HG02588 (cell line): Measurements from ENCODE around the gene DOCK7.
"Not testable (repeated sequence)": the region's sequence is repeated elsewhere in the genome, so short reads cannot be mapped to it uniquely, and the experiment has no call there.

ENCODE experiments used
- ATAC-seq: cut with Tn5 transposase; IDR thresholded peaks from one replicate; pipeline ENCODE4 v1.9.1; 2021; ENCODE audit warnings: mild to moderate bottlenecking, moderate library complexity; ENCODE audit not compliant: unreplicated experiment

The DOCK7 gene

GRCh38 chr1:62691062-62691844 is 3.1 kb upstream of the DOCK7 start:
- no peak for ATAC-seq

DNA sequence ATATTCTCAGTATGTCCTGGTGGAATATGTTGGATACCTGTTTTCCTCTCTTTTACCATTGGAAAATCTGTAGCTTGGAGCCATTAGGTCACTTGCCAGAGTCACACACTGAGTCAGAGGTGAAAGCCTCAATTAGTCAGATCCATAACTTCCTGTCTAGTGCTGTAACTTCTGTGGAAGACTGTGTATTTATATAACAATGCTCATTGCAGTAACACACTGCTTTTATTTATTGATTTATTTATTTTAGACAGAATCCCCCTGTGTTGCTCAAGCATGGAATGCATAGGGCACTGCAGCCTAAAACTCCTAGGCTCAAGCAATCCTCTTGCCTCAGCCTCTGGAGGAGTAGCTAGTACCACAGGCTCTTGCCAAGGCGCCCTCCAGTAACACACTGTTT is 1.3 kb upstream of the DOCK7 start:
- no peak for ATAC-seq

DNA sequence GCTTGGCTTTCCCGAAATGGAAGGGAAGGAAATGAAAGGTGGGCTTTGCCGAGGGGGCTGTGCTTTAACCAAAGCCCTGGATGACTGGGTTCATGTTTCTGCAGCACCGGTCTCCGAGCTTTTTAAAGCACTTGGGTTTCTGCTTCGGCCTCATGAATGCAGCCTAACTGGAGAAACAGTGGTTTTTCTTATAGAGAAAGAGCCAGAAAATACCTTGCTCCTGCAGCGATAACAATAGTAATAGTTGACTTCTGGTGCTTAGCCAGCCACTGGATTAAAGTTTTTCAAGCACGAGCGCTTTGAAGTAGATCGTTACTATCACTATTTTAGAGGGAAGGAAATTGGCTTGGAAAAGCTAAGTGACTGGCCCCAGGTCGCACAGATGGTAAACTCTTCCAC is 500 bp upstream of the DOCK7 start:
- no peak for ATAC-seq

DNA sequence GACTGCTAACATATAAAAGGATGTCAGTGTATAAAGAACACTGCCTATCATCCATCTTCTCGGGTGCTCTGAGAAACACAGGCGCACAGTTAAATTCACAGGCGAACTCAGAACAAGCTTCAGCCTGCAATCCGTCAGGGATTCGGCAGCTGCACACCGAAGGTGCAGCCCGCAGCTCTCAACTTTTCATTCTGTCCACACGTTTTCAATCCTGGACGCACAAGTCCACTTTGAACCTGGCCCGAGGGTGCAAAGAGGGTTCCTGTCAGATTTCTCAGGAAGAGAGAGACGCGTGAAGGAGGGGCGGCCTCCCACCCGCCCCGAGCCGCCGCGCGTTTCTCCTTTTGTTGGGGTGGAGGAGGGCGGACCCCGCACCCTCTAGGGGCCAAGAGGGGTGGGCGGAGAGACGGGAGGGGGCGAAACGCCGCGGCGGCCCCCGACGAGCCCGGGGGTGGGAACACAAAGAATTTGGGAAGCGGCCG is 724 bp downstream of the DOCK7 start:
- ATAC-seq = peak; percentile 31

DNA sequence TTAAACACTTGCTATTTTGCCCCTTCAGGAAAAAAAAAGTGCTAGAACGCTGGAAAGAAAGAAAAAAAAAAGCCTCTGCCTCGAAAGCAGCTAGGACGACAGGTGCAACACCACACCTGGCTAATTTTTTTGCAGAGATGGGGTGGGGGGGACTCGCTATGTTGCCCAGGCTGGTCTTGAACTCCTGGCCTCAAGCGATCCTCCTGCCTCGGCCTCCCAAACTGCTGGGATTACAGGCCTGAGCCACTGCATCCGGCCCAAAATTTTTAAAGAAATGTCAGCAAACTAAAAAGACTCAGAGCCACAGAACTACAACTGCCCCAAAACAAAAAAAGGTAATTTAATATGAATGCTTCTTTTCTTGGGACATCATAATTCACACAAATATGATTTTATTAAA is 1.4 kb downstream of the DOCK7 start:
- no peak for ATAC-seq

DNA sequence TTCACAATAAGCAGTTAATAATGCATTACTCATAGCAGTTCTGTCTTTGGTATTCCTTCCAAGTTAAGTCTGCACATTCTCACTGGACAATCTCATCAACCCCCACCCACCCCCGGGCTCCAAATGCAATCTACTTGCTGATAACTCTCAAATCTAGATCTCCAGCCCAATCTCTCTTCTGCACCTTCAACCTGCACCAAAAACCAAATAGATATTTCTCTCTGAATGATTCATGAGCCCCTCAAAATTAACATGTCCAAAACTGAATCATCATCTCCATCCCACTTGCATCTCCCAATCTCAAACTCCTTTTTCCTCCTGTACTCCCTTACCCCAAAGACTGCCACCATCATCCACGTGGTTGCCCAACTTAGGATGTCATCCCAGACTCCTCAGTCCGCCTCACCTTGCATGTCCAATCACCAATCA is 2.7 kb downstream of the DOCK7 start:
- no peak for ATAC-seq

DNA sequence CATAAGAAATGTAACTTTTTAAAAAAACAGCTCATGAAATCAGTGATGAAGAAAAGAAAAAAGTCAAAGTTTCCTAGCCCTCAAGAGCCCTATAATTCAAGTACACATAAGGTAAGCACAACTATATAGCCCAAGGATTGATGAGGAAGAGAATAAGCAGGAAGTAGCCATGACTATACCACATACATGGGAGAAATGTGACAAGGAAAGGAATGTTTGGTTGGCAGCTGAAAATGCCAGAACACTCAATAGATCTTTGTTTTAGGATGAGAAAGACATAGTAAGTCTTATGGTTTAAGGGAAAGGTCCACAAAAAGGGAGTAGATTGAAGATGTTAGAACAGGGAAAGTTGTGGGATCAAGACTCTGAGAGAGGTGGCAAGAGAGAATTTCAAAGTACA is 5.7 kb downstream of the DOCK7 start:
- ATAC-seq = no peak

GRCh38 chr1:62680992-62681391 is 7.2 kb downstream of the DOCK7 start:
- not testable (repeated sequence) for ATAC-seq

DNA sequence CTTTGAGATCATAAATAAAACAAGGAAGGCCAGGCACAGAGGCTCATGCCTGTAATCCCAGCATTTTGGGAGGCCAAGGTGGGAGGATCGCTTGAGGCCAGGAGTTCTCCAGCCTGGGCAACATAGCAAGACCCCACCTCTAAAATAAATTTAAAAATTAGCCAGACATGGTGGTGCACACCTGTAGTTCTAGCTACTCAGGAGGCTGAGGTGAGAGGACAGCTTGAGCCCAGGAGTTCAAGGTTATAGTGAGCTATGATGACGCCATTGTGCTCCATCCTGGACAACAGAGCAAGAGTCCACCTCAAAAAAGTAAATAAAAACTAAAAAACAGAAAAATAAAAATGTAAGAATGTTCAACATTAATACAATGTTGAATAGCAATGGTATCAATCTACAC is 10.4 kb downstream of the DOCK7 start:
- not testable (repeated sequence) for ATAC-seq

DNA sequence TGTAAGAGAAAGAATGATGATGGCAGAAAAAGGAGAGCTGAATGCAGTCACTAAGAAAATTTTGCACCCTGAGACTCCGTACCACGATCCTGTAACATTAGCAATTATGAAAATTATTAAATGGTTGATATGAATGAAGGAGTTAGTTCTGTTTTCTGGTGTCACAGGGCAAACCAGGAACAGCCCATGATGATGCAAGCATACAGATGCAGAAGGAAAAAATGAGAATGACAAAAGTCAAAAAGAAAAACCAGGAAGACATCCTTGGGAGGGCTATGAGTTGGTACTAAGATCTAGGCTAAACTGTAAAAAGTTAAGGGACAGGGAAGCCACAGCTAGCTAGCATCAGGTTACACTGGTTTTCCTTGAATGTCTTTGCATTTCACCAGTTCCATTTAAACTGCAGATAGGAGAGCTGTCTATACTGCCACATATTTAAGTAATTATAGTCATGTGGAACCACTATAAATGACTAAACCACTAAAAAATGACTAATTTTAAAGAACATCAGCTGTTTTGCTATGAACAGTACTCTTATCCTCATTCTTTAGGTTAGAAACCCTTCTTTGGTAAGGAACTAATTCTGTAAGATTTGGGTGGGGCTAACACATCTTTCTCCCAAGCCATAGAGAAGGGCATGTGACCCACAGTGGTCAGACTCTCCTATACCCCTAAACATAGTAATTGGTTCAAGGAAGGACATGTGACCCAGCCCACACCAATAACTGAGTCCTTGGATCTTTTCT is 11.4 kb downstream of the DOCK7 start:
- ATAC-seq = no peak

GRCh38 chr1:62673629-62674028 is 14.6 kb downstream of the DOCK7 start:
- no peak for ATAC-seq

- no peak for ATAC-seq
These were observed 16.2 kb downstream of the DOCK7 start for GRCh38 chr1:62672029-62672428.

GRCh38 chr1:62654744-62655143 is 33.4 kb downstream of the DOCK7 start:
- ATAC-seq = no peak

DNA sequence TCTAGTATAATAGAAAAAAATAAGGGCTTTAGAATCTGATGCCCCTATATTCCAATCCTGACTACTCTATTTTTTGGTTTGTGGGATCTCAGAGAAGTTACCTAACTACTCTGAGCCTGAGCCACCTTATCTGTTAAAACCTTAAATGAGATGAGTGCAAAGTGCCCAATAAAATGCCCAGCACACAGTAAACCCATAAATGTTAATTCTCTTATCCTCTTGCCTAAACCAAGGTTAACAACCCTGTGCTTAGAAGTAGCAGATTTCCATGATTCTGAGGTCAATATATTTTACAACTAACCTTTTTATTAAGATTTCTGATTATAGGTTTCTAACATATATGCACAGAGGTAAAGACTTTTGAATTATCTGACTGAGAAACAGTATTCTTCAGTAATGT is 35.8 kb downstream of the DOCK7 start:
- no peak for ATAC-seq

DNA sequence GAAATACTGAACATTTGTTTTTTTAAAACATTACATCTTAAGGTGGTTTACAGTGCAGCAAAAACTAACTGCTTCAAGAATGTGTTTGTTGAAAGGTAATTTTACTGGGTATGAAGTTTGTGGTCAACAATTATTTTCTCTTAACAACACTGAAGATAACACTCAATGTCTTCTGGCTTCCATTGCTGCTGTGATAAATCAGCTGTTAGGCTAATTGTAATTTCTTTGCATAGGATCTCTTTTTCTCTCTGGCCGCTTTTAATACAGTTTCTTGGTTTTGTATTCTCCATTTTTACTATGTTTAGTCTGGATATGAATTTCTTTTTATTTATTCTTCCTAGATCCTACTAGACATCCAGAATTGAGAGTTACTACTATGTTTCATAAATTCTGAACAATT is 44.9 kb downstream of the DOCK7 start:
- no peak for ATAC-seq

GRCh38 chr1:62637392-62638105 is 50.6 kb downstream of the DOCK7 start:
- ATAC-seq = no peak

GRCh38 chr1:62628506-62628905 is 59.7 kb downstream of the DOCK7 start:
- ATAC-seq = no peak

GRCh38 chr1:62625415-62625814 is 62.8 kb downstream of the DOCK7 start:
- ATAC-seq = peak; percentile 51

DNA sequence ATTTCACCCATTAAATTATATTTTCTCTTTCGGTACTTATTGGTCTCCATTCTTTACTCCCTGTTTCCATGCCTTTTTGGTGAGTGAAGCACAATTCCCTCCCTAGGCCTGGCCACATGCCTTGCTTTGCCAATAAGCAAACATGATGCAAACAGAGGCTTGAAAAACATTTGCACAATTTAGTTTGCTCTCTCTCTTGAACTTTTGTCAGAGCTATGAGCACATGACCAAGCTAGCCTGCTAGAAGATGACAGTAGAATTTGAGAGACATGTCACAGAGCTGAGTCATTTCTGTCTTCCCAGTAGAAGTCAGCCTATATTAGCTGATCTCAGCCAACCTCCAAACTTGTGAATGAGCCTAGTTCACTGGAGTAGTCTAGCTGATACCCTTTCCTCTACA is 66.3 kb downstream of the DOCK7 start:
- ATAC-seq = peak; percentile 96

- ATAC-seq = no peak
These were observed 74.3 kb downstream of the DOCK7 start for GRCh38 chr1:62613890-62614289.

- peak; percentile 94 for ATAC-seq
These were observed 74.9 kb downstream of the DOCK7 start for GRCh38 chr1:62613325-62613727.

DNA sequence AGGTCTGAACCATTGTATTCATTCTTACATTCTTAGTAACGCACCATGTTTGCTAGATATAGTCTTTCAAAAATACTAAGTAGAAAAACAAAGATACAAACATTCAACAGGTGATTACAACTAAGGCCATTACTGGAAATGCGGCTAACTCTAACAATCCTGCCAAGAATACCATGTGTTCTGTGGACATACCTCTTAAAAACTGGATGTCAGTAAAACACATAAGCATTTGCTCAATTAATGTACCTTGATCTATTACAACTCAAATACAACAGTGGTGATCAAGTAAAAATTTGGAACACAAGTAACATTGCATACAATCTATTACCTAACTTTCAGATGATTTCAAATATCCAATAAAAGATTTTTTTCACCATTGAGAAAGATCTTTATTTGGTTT is 75.4 kb downstream of the DOCK7 start:
- no peak for ATAC-seq
